Measurements from ENCODE around the gene UCKL1. TPM values are rescaled to one million over a fixed set of nuclear protein-coding genes. Genes with fewer than 3 reads are reported as not detected.

UCKL1 gene
- total and polyA plus RNA-seq, 12 donors, result 12.1 to 101 (median 37.8) TPM

- TF ChIP-seq, protein P1, sequence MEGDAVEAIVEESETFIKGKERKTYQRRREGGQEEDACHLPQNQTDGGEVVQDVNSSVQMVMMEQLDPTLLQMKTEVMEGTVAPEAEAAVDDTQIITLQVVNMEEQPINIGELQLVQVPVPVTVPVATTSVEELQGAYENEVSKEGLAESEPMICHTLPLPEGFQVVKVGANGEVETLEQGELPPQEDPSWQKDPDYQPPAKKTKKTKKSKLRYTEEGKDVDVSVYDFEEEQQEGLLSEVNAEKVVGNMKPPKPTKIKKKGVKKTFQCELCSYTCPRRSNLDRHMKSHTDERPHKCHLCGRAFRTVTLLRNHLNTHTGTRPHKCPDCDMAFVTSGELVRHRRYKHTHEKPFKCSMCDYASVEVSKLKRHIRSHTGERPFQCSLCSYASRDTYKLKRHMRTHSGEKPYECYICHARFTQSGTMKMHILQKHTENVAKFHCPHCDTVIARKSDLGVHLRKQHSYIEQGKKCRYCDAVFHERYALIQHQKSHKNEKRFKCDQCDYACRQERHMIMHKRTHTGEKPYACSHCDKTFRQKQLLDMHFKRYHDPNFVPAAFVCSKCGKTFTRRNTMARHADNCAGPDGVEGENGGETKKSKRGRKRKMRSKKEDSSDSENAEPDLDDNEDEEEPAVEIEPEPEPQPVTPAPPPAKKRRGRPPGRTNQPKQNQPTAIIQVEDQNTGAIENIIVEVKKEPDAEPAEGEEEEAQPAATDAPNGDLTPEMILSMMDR (IDR thresholded peaks at IDR 0.05), result no peak
- no peak for TF ChIP-seq POLR2A (IDR thresholded peaks at IDR 0.05)
- Histone ChIP-seq H3K36me3 (replicated peaks in 1 of 2) (peaks cover 0 to 18% of the 10 kb centered on the region in 2 donors), H3K9me3 (replicated peaks in 1 of 3) (no peaks in the 10 kb centered on the region), H3K27ac (peak overlapping the region in 3 of 5 donors; percentile 67 to 94 (median 85)), H3K4me1 (replicated peaks in 1 of 2) (peaks cover 31 to 40% of the 10 kb centered on the region in 2 donors), H3K4me3 (peak overlapping the region in 2 of 4 donors; percentile 88 to 96), H3K27me3 (no peaks in the 10 kb centered on the region)
- intact Hi-C loops (cut with DNase I), result no loop called here
- DNase-seq, result no peak
- 70 to 73% (median 72%) methylated on average over 8 to 15 of the region's 15 CpGs for WGBS, 4 donors
These were observed 24.1 kb upstream of the UCKL1 start for GRCh38 chr20:63980317-63980805.

DNA sequence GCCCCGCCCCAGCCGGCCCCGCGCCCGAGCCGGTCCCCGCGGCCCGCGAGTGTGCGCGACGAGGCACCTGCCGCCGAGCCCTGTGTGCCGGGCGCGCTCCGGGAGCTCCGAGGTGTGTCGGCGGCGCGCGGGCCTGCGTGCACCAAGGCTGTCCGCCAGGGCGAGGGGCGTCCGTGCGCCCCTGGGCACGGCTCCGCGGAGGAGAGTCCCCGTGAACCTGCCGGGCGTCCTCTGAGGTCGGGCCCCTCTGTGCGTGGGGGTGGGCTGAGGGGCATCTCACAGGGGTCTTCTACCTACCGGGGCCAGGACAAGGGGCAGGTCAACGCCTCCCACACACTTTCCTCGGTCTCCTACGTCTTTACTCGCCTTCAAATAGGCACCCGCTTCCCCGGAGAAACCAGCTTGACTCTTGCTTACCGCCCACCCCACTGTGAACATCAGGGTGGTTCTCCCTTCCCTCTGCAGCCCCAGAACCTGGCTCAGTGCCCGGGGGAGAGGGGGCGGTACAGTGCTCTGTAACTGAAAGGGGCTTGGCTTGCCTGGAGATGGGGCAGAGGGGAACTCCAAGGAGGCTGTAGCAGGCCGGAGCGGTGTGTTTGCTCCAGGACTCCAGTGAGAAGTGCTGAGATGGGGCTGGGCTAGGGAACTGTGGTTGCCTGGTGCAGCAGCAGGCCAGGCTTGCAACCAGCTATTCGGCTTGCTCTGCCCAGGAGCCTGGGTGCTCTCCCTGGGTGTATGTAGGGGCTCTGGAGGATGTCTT is 23.5 kb upstream of the UCKL1 start, which contains the start of gene SAMD10:
TSS of gene SAMD10 (minus strand) at position 86 of the 760 bp plus-strand sequence. CDS start 175 bp downstream, outside the sequence.
- Histone ChIP-seq H3K4me1 (replicated peaks in 1 of 2) (peaks cover 31 to 40% of the 10 kb centered on the region in 2 donors), H3K36me3 (replicated peaks in 1 of 2) (peaks cover 0 to 12% of the 10 kb centered on the region in 2 donors), H3K9me3 (replicated peaks in 1 of 3) (no peaks in the 10 kb centered on the region), H3K4me3 (peak within 1 kb of the TSS in 3 of 4 donors; percentile 18 to 96 (median 58)), H3K27me3 (no peaks in the 10 kb centered on the region), H3K27ac (peak within 1 kb of the TSS; percentile 30 to 94 (median 70))
- TF ChIP-seq POLR2A (IDR thresholded peaks at IDR 0.05), result no peak
- TF ChIP-seq, protein P1 (IDR thresholded peaks at IDR 0.05), result peak in 2 of 6 experiments; percentile 33 to 51
- intact Hi-C loops (cut with DNase I), result loop anchor here (5.0 to 10.0 kb wide), 3 partner anchors 195 to 442 kb away; partner anchors contain the start of gene PTK6 (in 1 of the 2)
- 0 to 17% (median 3%) methylated on average over 3 to 51 of the region's 52 CpGs for WGBS, 4 donors
- peak in 5 of 7 donors; percentile 42 to 67 (median 43) for DNase-seq

GRCh38 chr20:63979229-63979556 is 23.0 kb upstream of the UCKL1 start:
- intact Hi-C loops (cut with DNase I), result loop anchor here (5.0 to 10.0 kb wide), 3 partner anchors 194 to 442 kb away; partner anchors contain the start of gene PTK6 (in 1 of the 2)
- Histone ChIP-seq H3K4me3 (peak overlapping the region in 3 of 4 donors; percentile 18 to 74 (median 58)), H3K4me1 (replicated peaks in 1 of 2) (peaks cover 31 to 40% of the 10 kb centered on the region in 2 donors), H3K27ac (peak overlapping the region in 3 of 5 donors; percentile 46 to 94 (median 70)), H3K9me3 (replicated peaks in 1 of 3) (no peaks in the 10 kb centered on the region), H3K36me3 (replicated peaks in 1 of 2) (peaks cover 0 to 7% of the 10 kb centered on the region in 2 donors), H3K27me3 (no peaks in the 10 kb centered on the region)
- 1% methylated on average over 33 to 47 of the region's 47 CpGs; no CpG with 5 or more reads in 2 of the 4 donors for WGBS, 4 donors
- TF ChIP-seq, protein P1 (IDR thresholded peaks at IDR 0.05), result no peak
- TF ChIP-seq POLR2A (IDR thresholded peaks at IDR 0.05), result no peak
- no peak for DNase-seq
